Peyer's patch (tissue), 4 donors: ENCODE measurements around the gene PPP6R1. TPM values are rescaled to one million over a fixed set of nuclear protein-coding genes. Genes with fewer than 3 reads are reported as not detected.

Experiments used
- DNase-seq, 3 donors: peaks; one replicate each; pipeline ENCODE4 v3.0.0-alpha.2; 2017 to 2019
- H3K27ac ChIP-seq, 4 donors: fragments of 200-600 bp; sonication (generic); one replicate each; pipeline ENCODE4 v1.5.1; 2016 to 2019
- H3K27me3 ChIP-seq, 2 donors: fragments of 200-600 bp; sonication (generic); one replicate each; pipeline ENCODE4 v1.5.1; 2019
- H3K36me3 ChIP-seq, 3 donors: fragments of 200-600 bp; sonication (generic); one replicate each; pipeline ENCODE4 v1.5.1; 2016 to 2019
- H3K4me1 ChIP-seq, 4 donors: fragments of 200-600 bp; sonication (generic); one replicate each; pipeline ENCODE4 v1.5.1; 2016 to 2019
- H3K4me3 ChIP-seq, 4 donors: fragments of 200-600 bp; sonication (generic); 1 replicate in 3 of 4; 2 replicates in 1 of 4; pipeline ENCODE4 v1.5.1; 2016 to 2019; ENCODE audit warnings: mild to moderate bottlenecking in 1 of 4
- H3K9me3 ChIP-seq, 4 donors: fragments of 200-600 bp; sonication (generic); one replicate each; pipeline ENCODE4 v1.5.1; 2016 to 2019; ENCODE audit warnings: mild to moderate bottlenecking in 1 of 4
- CTCF ChIP-seq, 6 experiments: fragments of 450-650 bp in 4 of 6; fragments of 200-600 bp in 2 of 6; sonication (generic) in 1 of 6; IDR thresholded peaks; one replicate each; pipeline ENCODE4 v1.5.1; 2017 to 2019; ENCODE audit warnings: antibody characterized with exemption in 6 of 6, mild to moderate bottlenecking in 3 of 6, moderate library complexity in 1 of 6
- POLR2A ChIP-seq, 2 donors: fragments of 450-650 bp; IDR thresholded peaks; one replicate each; pipeline ENCODE4 v1.5.1; 2017; ENCODE audit warnings: antibody characterized with exemption in 2 of 2, mild to moderate bottlenecking in 2 of 2, moderate library complexity in 2 of 2
- total RNA-seq, 4 donors: library from RNA; depleted of rRNA; stranded (reverse); fragments of >200 nt; gene quantifications; one replicate each; pipeline ENCODE4 v1.1.0, GENCODE V29; 2016

PPP6R1 gene
- total RNA-seq, 4 donors from 2014 or later: 71.2 to 123 (median 94.8) TPM

DNA sequence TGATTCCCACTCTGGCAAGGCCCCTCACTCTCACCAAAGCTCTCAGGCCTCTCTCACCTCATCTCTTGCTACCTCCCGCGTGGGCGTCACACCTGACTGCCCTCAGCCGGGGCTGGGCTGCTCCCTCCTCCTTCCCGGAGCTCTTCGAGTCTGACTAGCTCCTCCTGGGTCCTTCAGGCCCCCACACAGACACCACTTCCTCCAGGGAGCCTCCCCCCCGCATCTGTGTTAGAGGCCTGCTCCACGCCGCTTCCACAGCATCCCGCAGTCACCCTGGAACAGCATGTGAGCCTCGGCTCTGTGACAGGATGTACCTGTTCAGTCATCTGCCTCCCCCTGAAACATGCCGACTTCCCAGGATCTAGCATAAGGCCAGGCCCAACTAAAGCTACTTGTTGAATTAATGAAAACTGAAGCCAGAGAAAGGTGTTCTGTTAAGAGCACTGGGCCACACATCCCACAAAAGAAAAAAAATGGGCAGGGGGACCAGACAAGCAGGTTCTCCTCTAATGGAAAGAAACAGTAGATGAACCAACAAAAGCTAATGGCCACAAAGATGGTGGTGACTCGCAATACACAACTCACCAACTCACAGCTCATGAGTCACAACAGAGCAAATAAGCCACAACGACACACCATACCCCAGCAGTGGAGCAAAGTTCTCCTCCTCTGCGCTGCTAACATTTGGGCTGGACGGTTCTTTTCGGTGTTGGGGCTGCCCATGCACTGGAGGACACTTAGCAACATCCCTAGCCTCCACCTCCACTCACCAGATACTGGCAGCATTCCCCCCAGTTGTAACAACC, 3.0 kb downstream of the PPP6R1 start:
- peak in 2 of 3 donors; percentile 79 to 81 for DNase-seq
- H3K27me3 ChIP-seq: no peaks in the 10 kb centered on the region
- peaks cover 0 to 62% (median 46%) of the 10 kb centered on the region in 4 donors for H3K4me1 ChIP-seq
- H3K27ac ChIP-seq: peak overlapping the region; percentile 72 to 99 (median 82)
- no peak for TF ChIP-seq CTCF (IDR thresholded peaks at IDR 0.05)
- H3K36me3 ChIP-seq: peaks cover 0 to 11% (median 0%) of the 10 kb centered on the region in 3 donors
- peak overlapping the region; percentile 33 to 98 (median 71) for H3K4me3 ChIP-seq
- H3K9me3 ChIP-seq: no peaks in the 10 kb centered on the region

DNA sequence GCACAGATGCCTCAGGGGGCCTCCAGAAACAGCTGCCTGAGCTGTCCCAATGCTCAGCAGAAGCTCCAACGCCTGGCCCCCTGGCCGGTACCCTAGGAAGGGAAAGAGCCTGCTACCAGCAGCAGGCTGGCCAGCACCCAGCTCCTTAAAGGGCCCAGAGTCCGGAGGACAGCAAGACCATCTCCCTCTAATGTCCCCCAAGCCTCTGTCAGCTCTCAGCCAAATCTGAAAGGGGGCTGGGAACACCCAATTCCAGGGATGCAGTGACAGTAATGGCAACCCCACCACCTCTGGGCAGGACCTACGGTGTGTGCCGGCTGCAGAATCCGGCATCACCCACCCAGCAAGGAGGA, 4.2 kb downstream of the PPP6R1 start:
- TF ChIP-seq CTCF (IDR thresholded peaks at IDR 0.05) (no peak), POLR2A (IDR thresholded peaks at IDR 0.05) (no peak)
- DNase-seq: no peak
- Histone ChIP-seq H3K36me3 (peaks cover 0 to 15% (median 0%) of the 10 kb centered on the region in 3 donors), H3K4me1 (peaks cover 0 to 58% (median 46%) of the 10 kb centered on the region in 4 donors), H3K4me3 (peak overlapping the region; percentile 33 to 93 (median 44)), H3K27ac (peak overlapping the region; percentile 72 to 99 (median 82)), H3K9me3 (no peaks in the 10 kb centered on the region), H3K27me3 (no peaks in the 10 kb centered on the region)

DNA sequence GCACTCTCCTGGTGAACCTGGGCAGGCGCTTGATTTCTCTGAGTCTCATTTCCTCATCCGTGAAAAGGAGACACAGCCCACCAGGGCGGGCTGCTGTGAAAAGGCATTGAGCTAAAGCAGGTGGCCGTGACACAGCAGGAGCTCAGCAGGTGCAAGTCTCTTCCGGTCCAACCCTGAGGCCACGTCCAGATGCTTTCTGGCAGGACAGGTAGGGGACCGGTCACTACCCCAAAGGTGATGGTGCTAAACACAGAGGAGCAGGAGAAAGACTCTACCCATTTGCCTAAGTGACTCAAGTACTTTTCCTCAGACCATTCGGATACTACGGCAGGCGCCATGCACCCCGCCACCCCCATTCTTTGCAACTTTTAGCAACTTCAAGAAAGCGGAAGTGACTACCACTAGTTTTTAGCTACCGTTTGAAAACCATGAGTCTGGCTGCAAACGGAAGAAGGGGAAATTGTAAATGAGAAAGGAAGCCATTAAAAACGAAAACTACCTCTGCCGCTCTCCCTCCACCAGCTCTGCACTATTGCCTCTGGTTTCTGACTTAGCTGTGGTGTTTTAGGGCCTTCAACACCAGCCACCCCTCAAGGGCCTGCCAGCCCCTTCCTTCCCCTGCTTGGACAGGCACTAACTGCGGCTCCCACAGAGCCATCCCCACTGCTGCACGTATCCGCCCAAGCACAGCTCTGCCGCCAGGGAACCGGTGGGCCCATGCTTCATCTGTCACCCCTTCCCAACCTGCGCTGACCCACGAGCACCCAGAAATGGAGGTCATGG, 4.8 kb downstream of the PPP6R1 start:
- Histone ChIP-seq H3K4me3 (peak overlapping the region; percentile 33 to 93 (median 44)), H3K27ac (peak overlapping the region; percentile 72 to 99 (median 82)), H3K27me3 (no peaks in the 10 kb centered on the region), H3K36me3 (peaks cover 0 to 15% (median 0%) of the 10 kb centered on the region in 3 donors), H3K9me3 (no peaks in the 10 kb centered on the region), H3K4me1 (peaks cover 0 to 60% (median 45%) of the 10 kb centered on the region in 4 donors)
- TF ChIP-seq POLR2A (IDR thresholded peaks at IDR 0.05): no peak
- TF ChIP-seq CTCF (IDR thresholded peaks at IDR 0.05): peak in 1 of 6 experiments; percentile 3
- DNase-seq: peak in 2 of 3 donors; percentile 90

- H3K27ac ChIP-seq: peak overlapping the region; percentile 36 to 99 (median 82)
- no peak for DNase-seq
Observed at GRCh38 chr19:55252760-55253663, 5.8 kb downstream of the PPP6R1 start.

More at GRCh38 chr19:55252760-55253663, 5.8 kb downstream of the PPP6R1 start:
- Histone ChIP-seq H3K9me3 (no peaks in the 10 kb centered on the region), H3K27me3 (no peaks in the 10 kb centered on the region), H3K4me1 (peaks cover 0 to 70% (median 52%) of the 10 kb centered on the region in 4 donors), H3K4me3 (peak overlapping the region in 2 of 4 donors; percentile 33 to 93), H3K36me3 (peaks cover 0 to 15% (median 0%) of the 10 kb centered on the region in 3 donors)
- no peak for TF ChIP-seq POLR2A (IDR thresholded peaks at IDR 0.05)
- TF ChIP-seq CTCF (IDR thresholded peaks at IDR 0.05): no peak
